Duodenal mucosa (tissue), 2 donors: Measurements from ENCODE around the gene SNAP29.

Source experiments
- H3K27ac ChIP-seq: one replicate; pipeline ENCODE4 v1.7.0; 2013; ENCODE audit warnings: low read depth, low read length
- H3K27me3 ChIP-seq, 2 donors: one replicate each; pipeline ENCODE4 v1.7.0; 2013; ENCODE audit warnings: low read length in 2 of 2, control low read depth in 1 of 2; ENCODE audit not compliant: insufficient read depth in 2 of 2, control insufficient read depth in 1 of 2
- H3K36me3 ChIP-seq, 2 donors: one replicate each; pipeline ENCODE4 v1.7.0; 2013; ENCODE audit warnings: low read length in 2 of 2, control low read depth in 1 of 2; ENCODE audit not compliant: insufficient read depth in 2 of 2, control insufficient read depth in 1 of 2
- H3K4me1 ChIP-seq, 2 donors: one replicate each; pipeline ENCODE4 v1.7.0; 2013; ENCODE audit warnings: low read length in 2 of 2, control low read depth in 1 of 2; ENCODE audit not compliant: insufficient read depth in 2 of 2, control insufficient read depth in 1 of 2
- H3K4me3 ChIP-seq, 2 donors: one replicate each; pipeline ENCODE4 v1.7.0; 2013; ENCODE audit warnings: low read length in 2 of 2, low read depth in 1 of 2
- H3K9ac ChIP-seq, 2 donors: one replicate each; pipeline ENCODE4 v1.7.0; 2013; ENCODE audit warnings: low read length in 2 of 2, low read depth in 1 of 2
- H3K9me3 ChIP-seq, 2 donors: one replicate each; pipeline ENCODE4 v1.7.0; 2013; ENCODE audit warnings: low read length in 2 of 2, control low read depth in 1 of 2; ENCODE audit not compliant: control insufficient read depth in 1 of 2

SNAP29 gene

GRCh38 chr22:20852076-20852475 lies 6.7 kb upstream of the SNAP29 start:
- no peaks in the 10 kb centered on the region for H3K36me3 ChIP-seq
- H3K27ac ChIP-seq, result no peak overlapping the region
- H3K4me3 ChIP-seq, result no peak overlapping the region
- H3K27me3 ChIP-seq, result no peaks in the 10 kb centered on the region
- no peak overlapping the region for H3K9ac ChIP-seq
- no peaks in the 10 kb centered on the region for H3K9me3 ChIP-seq
- peaks cover 6 to 7% of the 10 kb centered on the region in 2 donors for H3K4me1 ChIP-seq

GRCh38 chr22:20852503-20852902 lies 6.3 kb upstream of the SNAP29 start:
- Histone ChIP-seq H3K4me3 (no peak overlapping the region), H3K27me3 (no peaks in the 10 kb centered on the region), H3K9ac (no peak overlapping the region), H3K9me3 (no peaks in the 10 kb centered on the region), H3K27ac (no peak overlapping the region), H3K36me3 (no peaks in the 10 kb centered on the region), H3K4me1 (peaks cover 10 to 11% of the 10 kb centered on the region in 2 donors)

- H3K27ac ChIP-seq, result no peak overlapping the region
- H3K27me3 ChIP-seq, result no peaks in the 10 kb centered on the region
- no peak overlapping the region for H3K4me3 ChIP-seq
- no peaks in the 10 kb centered on the region for H3K36me3 ChIP-seq
- peaks cover 16% of the 10 kb centered on the region in 2 donors for H3K4me1 ChIP-seq
- no peaks in the 10 kb centered on the region for H3K9me3 ChIP-seq
- H3K9ac ChIP-seq, result no peak overlapping the region
These were observed 5.6 kb upstream of the SNAP29 start for GRCh38 chr22:20853236-20853660.

- Histone ChIP-seq H3K4me1 (peaks cover 19 to 24% of the 10 kb centered on the region in 2 donors), H3K36me3 (no peaks in the 10 kb centered on the region), H3K27ac (no peak overlapping the region), H3K27me3 (no peaks in the 10 kb centered on the region), H3K4me3 (peak overlapping the region; percentile 83), H3K9ac (peak overlapping the region in 1 of 2 donors; percentile 81), H3K9me3 (no peaks in the 10 kb centered on the region)
These were observed 1.6 kb upstream of the SNAP29 start for GRCh38 chr22:20857247-20857643.

- H3K27me3 ChIP-seq, result no peaks in the 10 kb centered on the region
- H3K27ac ChIP-seq, result peak overlapping the region; percentile 81
- H3K36me3 ChIP-seq, result no peaks in the 10 kb centered on the region
- no peaks in the 10 kb centered on the region for H3K9me3 ChIP-seq
- H3K9ac ChIP-seq, result peak overlapping the region; percentile 81 to 86
- peaks cover 22 to 24% of the 10 kb centered on the region in 2 donors for H3K4me1 ChIP-seq
- peak overlapping the region; percentile 83 for H3K4me3 ChIP-seq
These were observed 781 bp upstream of the SNAP29 start for GRCh38 chr22:20857838-20858614.

- Histone ChIP-seq H3K27me3 (no peaks in the 10 kb centered on the region), H3K27ac (no peak overlapping the region), H3K4me3 (peak overlapping the region; percentile 79 to 89), H3K36me3 (peaks cover 0 to 12% of the 10 kb centered on the region in 2 donors), H3K4me1 (peaks cover 24% of the 10 kb centered on the region in 2 donors), H3K9ac (peak overlapping the region; percentile 83 to 88), H3K9me3 (no peaks in the 10 kb centered on the region)
These were observed 808 bp downstream of the SNAP29 start for GRCh38 chr22:20859615-20860014.

- Histone ChIP-seq H3K4me3 (no peak overlapping the region), H3K9ac (no peak overlapping the region), H3K36me3 (peaks cover 0 to 22% of the 10 kb centered on the region in 2 donors), H3K27ac (no peak overlapping the region), H3K9me3 (no peaks in the 10 kb centered on the region), H3K27me3 (no peaks in the 10 kb centered on the region), H3K4me1 (peaks cover 27 to 35% of the 10 kb centered on the region in 2 donors)
These were observed 3.7 kb downstream of the SNAP29 start for GRCh38 chr22:20862540-20862939.

- Histone ChIP-seq H3K36me3 (peaks cover 0 to 22% of the 10 kb centered on the region in 2 donors), H3K27me3 (no peaks in the 10 kb centered on the region), H3K9ac (no peak overlapping the region), H3K4me3 (no peak overlapping the region), H3K27ac (no peak overlapping the region), H3K4me1 (peaks cover 27 to 34% of the 10 kb centered on the region in 2 donors), H3K9me3 (no peaks in the 10 kb centered on the region)
These were observed 4.6 kb downstream of the SNAP29 start for GRCh38 chr22:20863366-20863765.

GRCh38 chr22:20864186-20864908 lies 5.5 kb downstream of the SNAP29 start:
- H3K4me3 ChIP-seq, result no peak overlapping the region
- H3K9ac ChIP-seq, result no peak overlapping the region
- H3K27me3 ChIP-seq, result no peaks in the 10 kb centered on the region
- H3K36me3 ChIP-seq, result peaks cover 0 to 22% of the 10 kb centered on the region in 2 donors
- H3K9me3 ChIP-seq, result no peaks in the 10 kb centered on the region
- H3K27ac ChIP-seq, result no peak overlapping the region
- H3K4me1 ChIP-seq, result peaks cover 27 to 34% of the 10 kb centered on the region in 2 donors

GRCh38 chr22:20865331-20865730 lies 6.5 kb downstream of the SNAP29 start:
- H3K27me3 ChIP-seq, result no peaks in the 10 kb centered on the region
- no peak overlapping the region for H3K9ac ChIP-seq
- H3K9me3 ChIP-seq, result no peaks in the 10 kb centered on the region
- H3K27ac ChIP-seq, result no peak overlapping the region
- H3K4me3 ChIP-seq, result no peak overlapping the region
- H3K4me1 ChIP-seq, result peaks cover 27% of the 10 kb centered on the region in 2 donors
- H3K36me3 ChIP-seq, result peaks cover 5 to 26% of the 10 kb centered on the region in 2 donors
